NCI-H446 treated with DMSO at 0.1 percent for 48 hours (cell line): ENCODE data around the gene CCL4L2.
"Not testable (repeated sequence)": the region's sequence is repeated elsewhere in the genome, so short reads cannot be mapped to it uniquely, and the experiment has no call there.

Experiments
- DNase-seq: peaks from one replicate; lab custom pipeline; 2025; lab: John Stamatoyannopoulos, UW

CCL4L2 gene

GRCh38 chr17:36195434-36196130 lies 15.3 kb upstream of the CCL4L2 start:
- DNase-seq: no peak

- no peak for DNase-seq
Measured at GRCh38 chr17:36196131-36196486, 14.8 kb upstream of the CCL4L2 start.

GRCh38 chr17:36197387-36197703 lies 13.5 kb upstream of the CCL4L2 start:
- DNase-seq: no peak

- no peak for DNase-seq
Measured at GRCh38 chr17:36198831-36199465, 11.9 kb upstream of the CCL4L2 start.

- DNase-seq: not testable (repeated sequence)
Measured at GRCh38 chr17:36201102-36201501, 9.8 kb upstream of the CCL4L2 start.

- not testable (repeated sequence) for DNase-seq
Measured at GRCh38 chr17:36201506-36201905, 9.4 kb upstream of the CCL4L2 start.

GRCh38 chr17:36203335-36203734 lies 7.5 kb upstream of the CCL4L2 start:
- DNase-seq: no peak

GRCh38 chr17:36204724-36205500 lies 6.0 kb upstream of the CCL4L2 start:
- no peak for DNase-seq

GRCh38 chr17:36205637-36206485 lies 5.0 kb upstream of the CCL4L2 start:
- no peak for DNase-seq

- not testable (repeated sequence) for DNase-seq
Measured at GRCh38 chr17:36206486-36206821, 4.4 kb upstream of the CCL4L2 start.

- not testable (repeated sequence) for DNase-seq
Measured at GRCh38 chr17:36207383-36207782, 3.5 kb upstream of the CCL4L2 start.

- no peak for DNase-seq
Measured at GRCh38 chr17:36209575-36209974, 1.3 kb upstream of the CCL4L2 start.

GRCh38 chr17:36211484-36212271 lies 815 bp downstream of the CCL4L2 start:
- DNase-seq: not testable (repeated sequence)

GRCh38 chr17:36212272-36212605 lies 1.4 kb downstream of the CCL4L2 start:
- DNase-seq: no peak

GRCh38 chr17:36212966-36213365 lies 2.1 kb downstream of the CCL4L2 start:
- no peak for DNase-seq

GRCh38 chr17:36213695-36214094 lies 2.8 kb downstream of the CCL4L2 start:
- DNase-seq: no peak

- DNase-seq: no peak
Measured at GRCh38 chr17:36214918-36215317, 4.1 kb downstream of the CCL4L2 start.

- DNase-seq: not testable (repeated sequence)
Measured at GRCh38 chr17:36215406-36216308, 4.8 kb downstream of the CCL4L2 start.

GRCh38 chr17:36219556-36219955 lies 8.7 kb downstream of the CCL4L2 start:
- not testable (repeated sequence) for DNase-seq

- not testable (repeated sequence) for DNase-seq
Measured at GRCh38 chr17:36220737-36221580, 10.1 kb downstream of the CCL4L2 start.
